GM12872 (cell line): ENCODE measurements around the gene CNOT3.
A peak's percentile ranks its signal among the peaks of the same experiment; 100 is the strongest.

Experiments used
- TF ChIP-seq, protein P1 (sequence below): IDR thresholded peaks from 3 replicates; pipeline ENCODE4 v1.5.1; 2011; ENCODE audit warnings: low read depth, mild to moderate bottlenecking, low read length, moderate library complexity; ENCODE audit not compliant: insufficient read depth

Gene CNOT3

GRCh38 chr19:54160854-54161253, 23.3 kb downstream of the CNOT3 start:
- TF ChIP-seq, protein P1, sequence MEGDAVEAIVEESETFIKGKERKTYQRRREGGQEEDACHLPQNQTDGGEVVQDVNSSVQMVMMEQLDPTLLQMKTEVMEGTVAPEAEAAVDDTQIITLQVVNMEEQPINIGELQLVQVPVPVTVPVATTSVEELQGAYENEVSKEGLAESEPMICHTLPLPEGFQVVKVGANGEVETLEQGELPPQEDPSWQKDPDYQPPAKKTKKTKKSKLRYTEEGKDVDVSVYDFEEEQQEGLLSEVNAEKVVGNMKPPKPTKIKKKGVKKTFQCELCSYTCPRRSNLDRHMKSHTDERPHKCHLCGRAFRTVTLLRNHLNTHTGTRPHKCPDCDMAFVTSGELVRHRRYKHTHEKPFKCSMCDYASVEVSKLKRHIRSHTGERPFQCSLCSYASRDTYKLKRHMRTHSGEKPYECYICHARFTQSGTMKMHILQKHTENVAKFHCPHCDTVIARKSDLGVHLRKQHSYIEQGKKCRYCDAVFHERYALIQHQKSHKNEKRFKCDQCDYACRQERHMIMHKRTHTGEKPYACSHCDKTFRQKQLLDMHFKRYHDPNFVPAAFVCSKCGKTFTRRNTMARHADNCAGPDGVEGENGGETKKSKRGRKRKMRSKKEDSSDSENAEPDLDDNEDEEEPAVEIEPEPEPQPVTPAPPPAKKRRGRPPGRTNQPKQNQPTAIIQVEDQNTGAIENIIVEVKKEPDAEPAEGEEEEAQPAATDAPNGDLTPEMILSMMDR = no peak

DNA sequence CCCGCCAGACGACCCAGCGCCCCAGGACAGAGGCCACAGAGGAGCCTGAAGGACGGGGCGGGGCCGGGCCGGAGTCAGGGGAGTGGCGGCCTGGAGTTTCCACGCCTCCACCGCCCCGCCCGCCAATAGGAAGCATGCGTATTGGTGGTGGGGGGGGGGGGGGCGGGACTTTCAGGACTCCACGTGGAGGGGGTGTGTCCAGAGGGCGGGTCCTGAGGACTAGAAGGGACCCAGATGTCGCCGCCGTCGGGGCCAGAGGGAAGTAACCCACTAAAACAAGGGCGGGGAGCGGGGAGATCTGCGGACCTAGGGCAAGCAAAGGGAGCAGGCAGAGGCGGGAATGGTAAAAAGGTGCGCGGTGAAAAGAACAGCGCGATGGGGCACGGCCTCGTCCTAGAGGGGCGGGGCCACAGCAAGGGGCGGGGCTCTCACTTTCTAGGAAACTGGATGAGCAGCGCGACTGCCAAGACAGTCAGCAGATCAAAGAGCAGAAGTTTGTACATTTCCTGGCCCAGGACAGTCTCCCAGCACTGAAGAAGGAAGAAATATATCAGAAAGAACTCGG, 24.8 kb downstream of the CNOT3 start:
- TF ChIP-seq, protein P1 = no peak

DNA sequence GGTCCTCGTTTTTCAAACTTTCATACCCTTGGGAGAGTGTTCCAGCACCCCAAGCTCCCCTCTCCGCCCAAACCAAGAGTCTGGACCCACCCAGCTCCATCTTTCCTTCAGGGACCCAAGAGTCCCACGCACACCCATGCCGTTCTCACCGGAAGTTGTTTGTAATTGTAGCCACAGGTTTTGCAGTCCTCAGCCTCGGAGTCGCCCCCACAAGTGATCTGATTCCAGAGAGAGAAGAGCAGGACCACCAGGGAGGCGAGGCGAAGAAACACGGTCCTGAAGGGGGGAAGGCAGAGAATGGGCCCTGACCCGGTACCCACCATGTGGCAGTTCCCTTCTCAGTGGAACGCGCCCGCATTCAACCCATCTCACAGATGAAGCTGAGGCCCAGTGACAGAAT, 25.3 kb downstream of the CNOT3 start:
- TF ChIP-seq, protein P1 = no peak

DNA sequence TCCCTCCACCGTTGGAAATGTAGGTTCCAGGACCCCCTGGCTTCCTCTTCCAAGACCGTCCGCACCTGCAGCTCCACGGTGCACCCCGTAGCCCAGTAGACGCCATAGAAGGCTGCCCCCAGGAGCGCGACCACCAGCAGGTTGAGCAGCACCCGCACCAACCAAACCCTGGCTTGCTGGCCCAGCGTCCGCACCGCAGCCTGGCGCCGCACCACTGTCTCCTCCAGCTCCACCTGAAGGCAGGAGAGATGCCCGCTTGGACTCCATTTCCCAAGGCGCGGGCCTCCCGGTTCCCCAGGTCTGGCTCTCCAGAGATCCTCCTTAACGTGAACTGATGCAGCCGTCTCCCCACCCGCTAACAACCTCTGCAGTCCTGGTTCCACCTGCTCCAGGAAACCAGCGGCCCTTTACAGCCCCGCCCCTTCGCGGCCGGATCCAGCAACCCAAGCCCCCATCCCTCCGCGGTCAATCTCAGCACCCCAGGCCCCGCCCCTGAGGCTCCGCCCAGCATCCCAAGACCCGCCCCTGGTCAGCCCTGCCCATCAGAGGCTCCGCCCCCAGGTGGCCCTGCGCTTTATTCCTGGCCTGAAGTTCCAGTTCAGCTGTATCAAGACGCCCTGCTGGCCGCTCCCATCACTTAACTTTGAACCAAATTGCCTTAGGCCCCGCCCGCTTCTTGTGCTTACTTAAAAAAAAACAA, 27.0 kb downstream of the CNOT3 start:
- TF ChIP-seq, protein P1 = no peak

DNA sequence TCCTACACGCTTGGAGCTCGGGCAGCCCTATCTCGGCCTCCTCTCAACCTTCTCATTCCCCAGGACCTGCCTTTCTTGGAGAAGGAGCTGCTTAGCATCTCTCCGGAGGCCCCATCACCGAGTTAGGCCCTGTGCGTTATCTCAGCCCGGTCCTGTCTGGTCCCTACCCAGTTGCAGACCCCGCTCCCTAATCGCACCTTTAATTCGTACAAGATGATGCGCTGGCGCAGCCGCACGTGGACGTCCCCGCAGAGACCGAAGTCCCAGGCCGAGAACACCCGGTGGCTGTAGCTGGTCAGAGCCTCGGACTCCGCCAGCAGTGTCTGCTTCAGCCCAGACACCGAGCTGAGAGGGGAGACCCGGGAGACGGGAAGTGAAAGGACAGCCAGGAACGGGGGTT, 27.7 kb downstream of the CNOT3 start:
- TF ChIP-seq, protein P1 = no peak

GRCh38 chr19:54168174-54168917, 30.8 kb downstream of the CNOT3 start:
- TF ChIP-seq, protein P1 = peak; percentile 93

GRCh38 chr19:54169149-54169740, 31.7 kb downstream of the CNOT3 start:
- TF ChIP-seq, protein P1 = no peak
